Stimulated activated CD8-positive, alpha-beta memory T cell treated with anti-CD3 and anti-CD28 coated beads, Interleukin-15, amount 100 ng/mL, for 48 hours (primary cell): ENCODE data around the gene ZNF578.
"Not testable (repeated sequence)": the region's sequence is repeated elsewhere in the genome, so short reads cannot be mapped to it uniquely, and the experiment has no call there.

Experiments used
- DNase-seq, 2 donors: peaks; one replicate each; pipeline ENCODE4 v3.0.0-alpha.2; 2020; ENCODE audit warnings: low read depth in 2 of 2

Gene ZNF578

DNA sequence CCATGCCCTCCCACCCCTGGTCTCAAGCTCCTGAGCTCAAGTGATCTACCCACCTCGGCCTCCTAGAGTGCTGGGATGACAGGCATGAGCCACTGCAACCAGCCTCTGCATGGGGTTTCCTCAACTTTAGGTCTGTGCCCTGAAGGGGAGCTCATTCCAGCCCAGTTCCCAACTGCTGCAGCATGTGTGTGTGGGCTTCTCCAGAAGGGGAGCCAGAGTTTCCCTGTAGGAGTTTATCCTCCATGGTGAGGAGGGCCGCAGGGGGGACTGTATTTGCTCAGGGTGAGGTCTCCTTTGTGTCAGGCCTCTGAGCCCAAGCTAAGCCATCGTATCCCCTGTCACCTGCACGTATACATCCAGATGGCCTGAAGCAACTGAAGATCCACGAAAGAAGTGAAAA is 62.8 kb downstream of the ZNF578 start:
- no peak for DNase-seq

- no peak for DNase-seq
These were observed 65.3 kb downstream of the ZNF578 start for GRCh38 chr19:52518646-52519045.

GRCh38 chr19:52519175-52519574 is 65.8 kb downstream of the ZNF578 start:
- DNase-seq: not testable (repeated sequence)

DNA sequence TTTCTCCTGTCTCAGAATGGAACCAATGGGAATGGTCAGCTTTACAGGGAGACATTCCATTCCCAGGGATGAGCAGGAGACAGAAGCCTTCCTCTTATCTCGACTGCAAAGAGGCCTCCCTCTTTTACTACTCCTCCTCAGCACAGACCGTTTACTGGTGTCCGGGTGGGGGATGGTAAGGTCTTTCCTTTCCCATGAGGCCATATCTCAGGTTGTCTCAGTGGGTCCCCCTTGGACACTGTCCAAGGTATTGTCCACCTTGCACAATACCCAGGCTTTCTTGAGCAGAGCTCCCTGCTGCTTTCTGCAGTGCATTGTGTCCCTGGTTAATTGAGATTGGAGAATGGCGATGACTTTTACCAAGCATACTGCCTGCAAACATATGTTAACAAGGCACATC is 66.7 kb downstream of the ZNF578 start:
- DNase-seq: no peak

DNA sequence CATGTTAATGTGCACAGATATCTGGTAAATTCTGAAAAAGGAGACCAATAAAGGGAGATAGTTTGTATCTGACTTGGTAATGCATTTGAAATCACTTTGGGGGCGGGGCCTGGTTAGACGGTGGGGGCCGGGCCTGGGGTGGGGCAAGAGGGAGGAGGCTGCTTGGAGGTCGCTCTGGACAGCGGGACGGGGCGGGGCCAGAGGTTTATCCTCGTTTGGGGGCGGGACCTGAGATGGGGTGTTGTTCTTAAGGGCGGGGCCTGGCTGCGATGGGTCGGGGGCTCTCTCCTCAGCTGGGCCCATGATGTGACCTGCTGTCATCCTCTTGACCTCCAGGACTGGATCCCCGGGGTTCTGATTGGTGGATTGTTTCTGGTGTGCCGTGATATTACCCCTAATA is 69.2 kb downstream of the ZNF578 start:
- no peak for DNase-seq

- DNase-seq: no peak
These were observed 70.7 kb downstream of the ZNF578 start for GRCh38 chr19:52524086-52524485.

DNA sequence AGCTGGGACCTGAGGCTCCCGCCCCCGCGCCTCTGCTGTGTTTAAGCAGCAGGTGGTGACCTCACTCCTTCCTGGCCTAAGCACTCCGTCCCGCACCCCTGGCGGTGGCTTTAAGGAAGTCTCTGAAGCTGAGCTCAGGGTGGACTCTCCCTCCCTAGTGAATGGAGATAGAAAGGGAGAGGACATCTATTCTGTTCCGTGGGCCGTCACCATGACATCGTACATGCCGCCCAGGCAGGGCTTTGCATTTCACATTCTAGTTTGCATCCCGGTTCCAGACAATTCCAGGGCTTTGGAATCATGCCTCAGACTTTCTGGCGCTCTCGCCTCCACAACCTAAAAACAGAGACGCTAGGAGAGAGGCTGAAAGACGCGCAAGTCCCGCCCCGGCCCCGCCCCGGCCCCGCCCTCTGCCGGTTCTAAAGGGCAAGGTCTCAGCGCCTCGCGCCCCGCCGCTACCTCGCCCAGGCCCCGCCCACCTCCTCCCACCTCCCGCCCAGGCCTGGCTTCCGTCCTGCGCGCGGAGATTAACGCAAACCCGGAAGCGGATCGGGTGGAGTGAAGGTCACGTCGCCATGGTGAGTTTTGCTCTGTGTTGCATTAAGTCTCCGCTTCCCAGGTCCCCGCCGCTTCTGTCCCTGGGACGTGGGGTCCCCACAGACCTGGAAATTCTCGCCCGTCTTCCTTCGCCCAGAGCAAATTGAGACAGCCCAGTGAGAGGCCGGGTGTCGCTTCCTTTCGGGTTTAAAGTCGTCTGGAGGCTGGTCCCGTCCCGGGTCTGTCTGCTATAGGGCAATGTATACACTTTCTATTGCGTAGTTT is 74.0 kb downstream of the ZNF578 start, which contains the start of gene ZNF808:
ZNF808 (plus strand) TSS at position 535 of the 822 bp plus-strand sequence. CDS start 15,617 bp downstream, outside the sequence.
- DNase-seq: peak; percentile 93 to 94

- no peak for DNase-seq
These were observed 74.6 kb downstream of the ZNF578 start for GRCh38 chr19:52527956-52528351.

DNA sequence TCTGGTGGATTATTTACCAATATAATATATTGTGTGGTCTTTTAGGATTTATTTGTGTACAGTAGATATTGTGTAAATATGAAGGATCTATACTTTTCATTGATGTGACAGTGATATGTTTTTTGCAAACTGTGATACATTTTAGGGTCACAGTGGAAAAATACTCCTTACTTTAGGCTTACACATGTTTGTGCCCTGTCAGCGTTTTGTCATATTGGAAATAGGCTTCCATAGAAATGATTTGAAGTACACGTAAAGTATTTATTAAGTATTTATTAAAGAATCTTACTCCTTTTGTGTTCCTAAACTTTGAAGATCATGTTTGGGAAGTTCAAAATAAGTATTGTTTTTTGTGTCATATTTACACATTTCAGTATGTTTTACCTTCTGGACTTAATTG is 79.1 kb downstream of the ZNF578 start:
- no peak for DNase-seq

DNA sequence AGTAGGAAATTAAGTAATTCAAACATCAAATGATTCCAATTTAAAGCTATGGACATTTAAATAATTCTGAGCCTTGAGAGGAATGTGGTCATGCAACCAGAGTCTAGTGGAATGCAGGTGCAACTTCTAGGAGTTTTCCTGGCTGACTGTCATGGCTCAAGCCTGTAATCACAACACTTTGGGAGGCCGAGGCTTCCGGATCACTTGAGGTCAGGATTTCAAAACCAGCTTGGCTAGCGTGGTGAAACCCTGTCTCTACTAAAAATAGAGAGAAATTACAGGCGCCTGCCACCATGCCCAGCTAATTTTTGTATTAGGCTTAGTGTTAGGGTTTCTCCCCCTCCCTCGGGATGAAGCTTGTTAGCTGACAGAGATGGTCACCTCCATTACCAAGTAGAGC is 80.5 kb downstream of the ZNF578 start:
- no peak for DNase-seq

GRCh38 chr19:52535385-52535770 is 82.0 kb downstream of the ZNF578 start:
- DNase-seq: peak in 1 of 2 donors; percentile 2

GRCh38 chr19:52535771-52536447 is 82.6 kb downstream of the ZNF578 start:
- DNase-seq: peak; percentile 85 to 86

GRCh38 chr19:52536448-52536800 is 83.1 kb downstream of the ZNF578 start:
- DNase-seq: peak; percentile 12 to 19

DNA sequence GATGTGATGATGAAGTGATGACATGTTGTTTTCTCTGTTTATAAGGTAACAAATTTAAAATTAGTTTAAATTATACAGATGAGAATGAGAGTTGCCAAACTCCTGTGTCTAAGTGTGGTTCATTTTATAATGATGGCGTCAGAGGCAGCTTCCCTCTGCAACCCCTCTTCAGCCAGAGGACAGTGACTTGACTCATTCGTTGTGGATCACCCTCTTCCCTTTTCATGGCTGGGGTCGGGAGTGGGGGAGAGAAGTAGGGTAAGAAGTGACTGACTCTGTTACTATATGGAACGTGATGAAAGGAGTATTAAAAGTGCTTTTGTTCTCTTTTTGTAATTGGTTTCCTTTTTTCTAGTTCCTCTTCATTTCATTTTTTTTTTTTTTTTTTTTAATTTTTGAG is 85.5 kb downstream of the ZNF578 start:
- not testable (repeated sequence) for DNase-seq

DNA sequence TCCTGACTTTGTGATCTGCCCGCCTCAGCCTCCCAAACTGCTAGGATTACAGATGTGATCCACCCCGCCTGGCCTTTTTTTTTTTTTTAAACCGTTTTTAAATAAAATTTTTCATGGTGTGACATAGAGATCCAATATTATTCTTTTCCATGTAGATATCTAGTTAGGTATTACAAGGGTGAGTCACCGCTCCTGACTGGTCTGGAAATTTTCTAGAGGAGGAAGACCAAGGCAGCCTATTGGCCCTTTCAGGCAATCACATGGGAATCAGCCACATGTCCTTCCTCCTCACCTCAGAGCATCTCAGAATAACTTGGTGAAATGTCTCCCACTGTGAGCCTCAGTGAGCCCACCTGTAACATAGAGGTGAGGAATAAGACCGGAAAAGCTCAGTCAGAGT is 87.8 kb downstream of the ZNF578 start:
- DNase-seq: not testable (repeated sequence)

DNA sequence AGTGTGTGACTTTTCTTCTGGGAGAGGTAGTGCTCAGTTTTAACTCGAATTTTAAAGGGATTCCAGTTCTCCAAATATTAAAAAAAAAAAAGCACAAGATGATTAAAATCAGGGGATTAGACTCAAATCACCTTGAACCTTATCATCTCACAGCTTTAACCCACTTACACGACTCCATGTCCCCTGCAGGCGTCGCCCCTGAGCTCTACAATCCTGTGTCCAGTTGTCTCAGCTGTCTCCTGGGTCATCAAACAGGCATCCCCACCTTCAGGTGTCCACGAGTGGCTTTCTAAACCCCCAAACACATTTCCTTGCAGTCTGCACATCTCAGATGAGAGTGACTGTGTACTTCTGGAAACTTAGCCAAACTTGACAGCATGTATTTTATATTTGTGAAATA is 88.3 kb downstream of the ZNF578 start:
- no peak for DNase-seq

DNA sequence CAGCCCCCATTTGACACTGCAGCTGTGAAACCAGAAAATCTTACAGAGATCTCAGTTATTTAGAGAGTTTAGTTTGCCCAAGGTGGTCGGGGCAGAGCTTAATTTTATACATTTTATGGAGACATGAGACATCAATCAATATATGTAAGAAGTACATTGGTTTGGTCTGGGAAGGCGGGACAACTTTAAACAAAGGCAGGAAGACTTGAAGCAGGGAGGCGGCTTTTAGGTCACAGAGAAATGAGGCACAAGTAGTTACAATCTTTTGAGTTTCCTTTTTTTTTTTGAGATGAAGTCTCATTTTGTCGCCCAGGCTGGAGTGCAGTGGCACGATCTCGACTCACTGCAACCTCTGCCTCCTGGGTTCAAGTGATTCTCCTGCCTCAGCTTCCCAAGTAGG is 89.2 kb downstream of the ZNF578 start:
- not testable (repeated sequence) for DNase-seq

DNA sequence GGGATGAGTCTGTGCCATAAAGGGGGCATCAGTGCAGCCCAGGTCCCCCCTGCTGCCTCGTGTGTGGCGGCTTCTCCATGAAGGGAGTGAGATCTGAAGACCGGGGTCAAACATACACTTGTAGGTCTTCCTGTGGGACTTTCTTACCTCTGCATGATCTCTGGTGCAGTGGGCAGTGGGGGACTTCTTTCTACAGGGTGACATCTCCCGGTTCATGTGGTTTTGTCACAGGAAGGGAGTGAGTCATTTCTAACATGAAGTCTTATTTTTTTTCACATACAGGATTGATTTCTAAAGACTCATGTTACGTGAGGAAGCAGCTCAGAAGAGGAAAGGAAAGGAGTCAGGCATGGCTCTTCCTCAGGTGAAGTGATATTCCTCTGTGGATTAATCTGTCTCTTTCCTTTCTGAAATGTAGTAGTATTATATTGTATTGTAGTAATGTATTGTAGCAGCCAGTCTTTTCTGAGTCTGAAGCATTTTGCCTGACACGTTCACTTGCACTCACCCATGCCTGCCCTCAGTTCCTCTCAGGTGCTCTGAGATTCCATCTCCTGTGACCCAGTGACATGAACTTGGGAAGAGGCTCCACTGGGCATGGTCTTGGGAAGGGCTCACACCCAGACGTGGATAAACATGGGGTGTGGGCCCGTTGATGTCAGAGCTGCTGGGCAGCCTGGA is 89.8 kb downstream of the ZNF578 start:
- DNase-seq: peak; percentile 11 to 17

- DNase-seq: no peak
These were observed 101.0 kb downstream of the ZNF578 start for GRCh38 chr19:52554216-52554971.

DNA sequence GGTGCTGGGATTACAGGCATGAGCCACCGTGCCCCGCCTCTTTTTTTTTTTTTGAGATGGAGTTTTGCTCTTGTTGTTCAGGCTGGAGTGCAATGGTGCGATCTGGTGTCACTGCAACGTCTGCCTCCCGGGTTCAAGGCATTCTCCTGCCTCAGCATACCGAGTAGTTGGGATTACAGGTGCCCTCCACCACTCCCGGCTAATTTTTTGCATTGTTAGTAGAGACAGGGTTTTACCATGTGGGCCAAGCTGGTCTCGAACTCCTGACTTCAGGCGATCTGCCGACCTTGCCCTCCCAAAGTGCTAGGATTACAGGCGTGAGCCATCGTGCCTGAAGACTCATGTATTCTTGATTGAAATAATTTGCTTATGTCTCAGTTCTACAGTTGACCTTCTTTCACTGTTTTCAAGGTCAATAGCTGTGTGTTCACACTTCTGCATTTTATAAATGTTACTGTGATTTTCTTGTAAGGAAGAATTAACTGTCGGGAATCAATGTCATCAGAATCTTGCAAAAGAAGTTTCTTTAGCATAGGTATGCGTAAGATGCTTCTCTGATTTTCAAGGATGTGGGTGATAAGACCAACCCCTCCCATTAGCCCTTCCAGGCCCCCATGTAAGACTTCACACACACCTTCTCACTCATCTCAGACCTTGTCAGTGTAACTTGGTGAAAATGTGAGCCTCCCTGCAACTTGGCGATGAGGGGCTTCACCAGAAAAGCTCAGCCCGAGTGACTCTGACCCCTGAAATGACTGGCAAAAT is 104.1 kb downstream of the ZNF578 start:
- no peak for DNase-seq
